Stimulated activated CD8-positive, alpha-beta memory T cell treated with anti-CD3 and anti-CD28 coated beads, Interleukin-4, amount 100 ng/mL, for 48 hours (primary cell): ENCODE results near the gene KRTAP5-10.
"Not testable (repeated sequence)": the region's sequence is repeated elsewhere in the genome, so short reads cannot be mapped to it uniquely, and the experiment has no call there.

ENCODE experiments used
- DNase-seq: peaks from one replicate; pipeline ENCODE4 v3.0.0-alpha.2; 2020

KRTAP5-10 gene, protein sequence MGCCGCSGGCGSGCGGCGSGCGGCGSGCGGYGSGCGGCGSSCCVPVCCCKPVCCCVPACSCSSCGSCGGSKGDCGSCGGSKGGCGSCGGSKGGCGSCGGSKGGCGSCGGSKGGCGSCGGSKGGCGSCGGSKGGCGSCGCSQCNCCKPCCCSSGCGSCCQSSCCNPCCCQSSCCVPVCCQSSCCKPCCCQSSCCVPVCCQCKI

DNA sequence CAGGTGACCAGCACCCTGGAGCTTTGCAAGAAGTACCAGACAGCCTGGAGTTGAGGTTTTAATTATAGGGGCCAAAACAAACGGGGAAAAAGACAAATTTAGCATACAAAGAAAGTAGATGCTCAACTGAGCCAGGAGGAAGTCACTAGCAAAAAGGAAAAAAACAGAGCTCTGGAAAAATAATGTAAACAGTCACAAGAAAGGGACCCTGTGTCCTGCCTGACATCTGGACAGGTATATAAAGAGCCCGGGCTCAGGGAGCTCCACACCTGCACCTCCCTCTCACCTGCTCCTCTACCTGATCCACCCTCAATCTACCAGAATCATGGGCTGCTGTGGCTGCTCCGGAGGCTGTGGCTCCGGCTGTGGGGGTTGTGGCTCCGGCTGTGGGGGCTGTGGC, at the start of gene KRTAP5-10:
KRTAP5-10 (plus strand) TSS at position 301 of the 400 bp plus-strand sequence; CDS start at position 326, 25 bp downstream.
- no peak for DNase-seq

DNA sequence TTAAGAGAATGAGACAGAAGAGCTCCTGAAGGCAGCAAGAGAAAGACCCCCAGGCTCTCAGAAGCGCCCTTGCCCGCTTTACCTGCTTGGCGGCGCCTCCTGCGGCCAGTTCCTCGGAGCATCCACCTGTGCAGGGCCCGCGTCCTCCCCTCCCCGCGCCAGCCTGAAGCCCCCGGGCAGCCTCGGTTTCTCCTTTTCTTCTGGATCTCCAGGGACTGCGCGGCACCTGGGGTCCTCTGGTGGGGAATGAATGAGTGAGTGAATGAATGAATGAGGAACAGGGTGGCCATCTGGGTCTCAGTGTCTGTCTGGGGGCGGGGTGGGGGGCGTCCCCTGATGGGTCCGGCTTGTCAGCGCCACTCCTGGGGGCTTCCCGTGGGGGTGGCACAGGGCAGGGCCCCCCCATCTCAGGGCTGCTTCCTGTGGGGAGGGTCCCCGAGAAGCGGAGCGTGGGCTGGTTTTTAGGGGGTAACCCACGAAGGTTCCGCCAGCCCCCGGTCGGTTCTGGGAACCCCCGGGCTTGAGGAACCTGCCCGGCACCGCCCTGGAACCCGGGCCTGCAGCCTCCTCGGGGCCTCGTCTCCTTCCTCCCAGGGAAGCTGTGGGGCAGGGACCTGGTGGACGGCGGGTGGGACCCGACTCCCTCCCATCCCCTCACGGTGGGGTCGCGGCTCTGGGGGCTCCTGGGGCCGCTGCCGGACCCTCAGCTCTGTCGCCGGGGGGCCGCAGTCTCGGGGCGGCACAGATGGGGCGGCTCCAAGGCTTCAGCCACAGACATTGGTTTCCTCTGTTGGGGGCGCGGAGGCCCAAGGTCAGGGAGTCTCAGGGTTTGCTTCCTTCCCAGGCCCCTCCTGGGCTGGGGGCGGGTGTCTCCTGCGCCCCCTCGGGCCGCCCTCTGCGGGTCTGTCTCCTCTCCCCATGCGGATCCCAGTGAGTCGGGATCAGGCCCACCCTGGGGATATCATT, 46.6 kb upstream of the KRTAP5-10 start:
- DNase-seq: no peak

DNA sequence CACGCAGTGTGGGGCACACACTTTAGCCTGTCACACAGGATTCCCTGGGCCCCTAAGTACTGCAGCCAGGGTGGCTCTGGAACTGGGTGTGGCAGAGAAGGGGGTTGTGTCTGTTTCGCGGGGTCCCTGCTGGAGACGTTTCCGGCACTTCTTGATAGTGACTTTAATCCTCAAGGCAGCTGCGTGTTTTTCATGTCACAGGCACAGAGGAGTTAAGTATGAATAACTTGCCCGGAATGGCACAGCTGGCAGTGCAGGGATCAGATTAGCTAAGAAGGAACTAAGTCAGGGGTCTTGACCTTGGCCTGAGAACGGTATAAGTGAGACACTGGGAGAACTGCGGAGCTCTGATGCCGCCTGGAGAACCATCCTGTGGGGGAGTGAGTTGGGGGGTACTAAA, 45.8 kb upstream of the KRTAP5-10 start:
- DNase-seq: no peak

DNA sequence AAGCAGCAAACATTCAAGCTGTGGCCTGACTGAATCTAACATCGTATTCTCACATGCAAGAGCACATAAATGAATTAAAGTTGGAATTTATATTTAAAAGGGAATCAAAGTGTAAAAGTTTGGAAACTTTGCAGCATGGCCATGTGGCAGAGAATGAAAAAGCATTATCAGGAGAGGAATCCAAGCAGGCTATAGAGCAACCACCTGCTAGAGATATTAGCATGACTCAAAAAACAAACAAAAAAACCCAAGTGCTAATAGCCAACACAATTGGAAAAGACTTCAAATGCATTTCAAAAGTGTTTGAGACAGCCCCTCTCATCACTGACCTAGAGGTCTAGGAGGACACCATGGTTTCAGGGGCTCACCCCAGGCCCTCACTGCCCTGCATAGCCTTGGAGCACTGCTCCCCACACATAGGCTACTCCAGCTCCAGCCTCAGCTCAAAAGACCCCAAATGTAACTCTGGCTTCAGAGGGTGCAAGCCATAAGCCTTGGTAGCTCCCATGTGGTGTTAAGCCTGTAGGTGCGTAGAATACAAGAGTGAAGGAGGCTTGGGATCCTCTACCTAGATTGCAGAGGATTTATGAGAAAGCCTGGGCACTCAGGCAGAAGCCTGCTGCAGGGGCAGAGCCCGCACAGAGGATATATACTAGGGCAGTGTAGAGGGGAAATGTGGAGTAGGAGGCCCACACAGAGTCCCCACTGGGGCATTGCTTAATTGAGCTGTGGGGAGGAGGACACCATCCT, 40.0 kb upstream of the KRTAP5-10 start:
- no peak for DNase-seq

DNA sequence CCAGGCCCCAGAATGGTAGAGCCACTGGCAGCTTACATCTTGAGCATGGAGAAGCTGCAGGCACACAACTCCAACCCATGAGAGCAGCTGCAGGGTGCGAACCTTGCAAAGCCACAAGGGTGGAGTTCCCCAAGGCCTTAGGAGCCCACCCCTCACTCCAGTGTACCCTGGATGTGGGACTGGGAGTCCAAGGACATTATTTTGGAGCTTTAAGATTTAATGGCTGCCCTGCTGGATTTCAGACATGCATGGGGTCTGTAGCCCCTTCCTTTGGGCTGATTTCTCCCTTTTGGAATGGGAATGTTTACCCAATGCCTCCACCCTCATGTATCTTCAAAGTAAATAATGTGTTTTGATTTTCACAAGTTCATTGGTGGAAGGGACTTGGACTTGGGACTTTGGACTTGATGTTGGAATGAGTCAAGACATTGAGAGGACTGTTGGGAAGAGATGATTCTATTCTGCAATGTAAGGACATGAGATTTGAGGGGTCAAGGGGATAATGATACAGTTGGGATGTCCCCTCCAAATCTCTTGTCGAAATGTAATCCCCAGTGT, 39.3 kb upstream of the KRTAP5-10 start:
- no peak for DNase-seq

DNA sequence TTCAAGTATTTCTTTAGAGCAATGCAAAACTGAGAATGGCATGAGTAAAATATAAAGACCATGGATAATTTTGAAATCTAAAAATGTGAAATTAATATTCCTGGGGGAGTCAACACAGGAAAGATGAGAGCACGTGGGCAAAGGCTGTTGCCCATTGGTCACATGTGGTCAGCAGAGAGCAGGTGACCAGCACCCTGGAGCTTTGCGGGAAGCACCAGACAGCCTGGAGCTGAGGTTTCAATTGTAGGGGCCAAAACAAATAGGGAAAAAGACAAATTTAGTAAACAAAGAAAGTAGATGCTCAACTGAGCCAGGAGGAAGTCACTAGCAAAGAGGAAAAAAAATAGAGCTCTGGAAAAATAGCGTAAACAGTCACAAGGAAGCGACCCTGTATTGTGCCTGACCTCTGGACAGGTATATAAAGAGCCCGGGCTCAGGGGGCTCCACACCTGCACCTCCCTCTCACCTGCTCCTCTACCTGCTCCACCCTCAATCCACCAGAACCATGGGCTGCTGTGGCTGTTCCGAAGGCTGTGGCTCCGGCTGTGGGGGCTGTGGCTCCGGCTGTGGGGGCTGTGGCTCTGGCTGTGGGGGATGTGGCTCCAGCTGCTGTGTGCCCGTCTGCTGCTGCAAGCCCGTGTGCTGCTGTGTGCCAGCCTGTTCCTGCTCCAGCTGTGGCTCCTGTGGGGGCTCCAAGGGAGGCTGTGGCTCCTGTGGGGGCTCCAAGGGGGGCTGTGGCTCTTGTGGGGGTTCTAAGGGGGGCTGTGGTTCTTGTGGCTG, 38.4 kb upstream of the KRTAP5-10 start, which contains the start of gene KRTAP5-7:
KRTAP5-7 (plus strand) TSS at position 472 of the 780 bp plus-strand sequence; CDS start at position 506, 34 bp downstream.
- DNase-seq: not testable (repeated sequence)

DNA sequence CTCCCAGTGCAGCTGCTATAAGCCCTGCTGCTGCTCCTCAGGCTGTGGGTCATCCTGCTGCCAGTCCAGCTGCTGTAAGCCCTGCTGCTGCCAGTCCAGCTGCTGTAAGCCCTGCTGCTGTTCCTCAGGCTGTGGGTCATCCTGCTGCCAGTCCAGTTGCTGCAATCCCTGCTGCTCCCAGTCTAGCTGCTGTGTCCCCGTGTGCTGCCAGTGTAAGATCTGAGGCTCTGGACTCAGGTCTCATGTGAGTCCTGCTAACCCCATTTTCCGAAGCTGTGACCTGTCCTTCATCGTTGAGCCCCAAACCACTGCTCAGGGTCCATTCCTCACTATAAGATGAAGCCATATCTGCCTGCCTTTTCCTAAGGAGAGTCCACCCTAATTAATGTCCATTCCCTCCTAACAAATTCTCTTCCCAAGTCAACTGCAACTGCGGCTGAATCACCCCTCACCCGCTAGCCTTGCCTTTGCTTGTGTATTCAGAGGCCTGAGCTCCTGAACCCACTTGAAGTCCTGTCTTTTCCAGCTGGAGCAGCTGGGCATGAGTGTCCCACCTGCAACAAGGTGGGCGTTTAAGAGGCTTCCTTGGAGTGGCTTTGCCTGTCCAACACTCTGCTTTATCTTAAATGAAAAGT, 37.7 kb upstream of the KRTAP5-10 start:
- no peak for DNase-seq

DNA sequence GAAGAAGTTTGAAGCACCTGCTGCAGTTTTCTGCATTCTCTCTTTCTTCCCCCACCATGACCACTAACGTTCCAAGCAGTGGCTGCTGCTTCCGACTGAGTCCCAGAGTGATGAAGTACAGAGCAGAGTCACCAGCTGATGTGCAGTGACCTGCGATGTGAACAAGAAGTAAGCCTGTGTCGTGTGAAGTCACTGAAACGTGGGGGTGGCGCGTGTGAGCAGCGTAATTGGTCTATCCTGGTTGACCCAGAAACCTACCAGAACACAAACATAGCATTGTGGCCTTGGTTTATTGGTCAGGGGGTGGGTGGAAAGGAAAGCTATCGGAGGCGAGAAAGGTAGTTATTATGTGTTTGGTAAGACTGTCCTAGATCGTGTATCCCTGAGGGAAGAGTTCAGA, 34.8 kb upstream of the KRTAP5-10 start:
- DNase-seq: no peak

DNA sequence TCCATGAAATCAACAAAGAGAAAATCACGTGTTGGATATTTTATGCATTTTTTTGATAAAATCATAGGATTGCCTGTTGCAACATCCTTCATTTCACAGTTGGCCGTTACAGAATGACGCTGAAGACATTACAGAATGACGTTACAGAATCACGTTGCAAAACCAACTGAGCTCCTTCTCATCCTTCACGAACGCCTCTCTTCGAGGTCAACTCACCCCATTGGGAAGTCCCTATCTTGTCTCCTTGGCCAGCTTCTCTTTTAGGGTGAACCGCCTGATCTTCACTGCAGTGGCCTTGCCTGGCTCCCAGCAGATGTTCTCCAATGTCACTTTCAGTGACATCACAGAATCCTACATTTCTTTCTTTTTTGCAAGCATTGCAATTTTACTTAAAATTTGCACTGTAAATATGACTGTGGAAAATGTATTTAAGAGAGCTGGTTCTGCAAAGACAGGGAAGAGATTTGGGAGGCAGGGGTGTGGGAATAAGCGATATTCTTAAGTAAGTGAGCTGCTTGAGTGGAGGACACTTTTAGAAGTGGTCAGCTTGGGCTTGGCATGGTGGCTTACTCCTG, 33.2 kb upstream of the KRTAP5-10 start:
- DNase-seq: no peak

DNA sequence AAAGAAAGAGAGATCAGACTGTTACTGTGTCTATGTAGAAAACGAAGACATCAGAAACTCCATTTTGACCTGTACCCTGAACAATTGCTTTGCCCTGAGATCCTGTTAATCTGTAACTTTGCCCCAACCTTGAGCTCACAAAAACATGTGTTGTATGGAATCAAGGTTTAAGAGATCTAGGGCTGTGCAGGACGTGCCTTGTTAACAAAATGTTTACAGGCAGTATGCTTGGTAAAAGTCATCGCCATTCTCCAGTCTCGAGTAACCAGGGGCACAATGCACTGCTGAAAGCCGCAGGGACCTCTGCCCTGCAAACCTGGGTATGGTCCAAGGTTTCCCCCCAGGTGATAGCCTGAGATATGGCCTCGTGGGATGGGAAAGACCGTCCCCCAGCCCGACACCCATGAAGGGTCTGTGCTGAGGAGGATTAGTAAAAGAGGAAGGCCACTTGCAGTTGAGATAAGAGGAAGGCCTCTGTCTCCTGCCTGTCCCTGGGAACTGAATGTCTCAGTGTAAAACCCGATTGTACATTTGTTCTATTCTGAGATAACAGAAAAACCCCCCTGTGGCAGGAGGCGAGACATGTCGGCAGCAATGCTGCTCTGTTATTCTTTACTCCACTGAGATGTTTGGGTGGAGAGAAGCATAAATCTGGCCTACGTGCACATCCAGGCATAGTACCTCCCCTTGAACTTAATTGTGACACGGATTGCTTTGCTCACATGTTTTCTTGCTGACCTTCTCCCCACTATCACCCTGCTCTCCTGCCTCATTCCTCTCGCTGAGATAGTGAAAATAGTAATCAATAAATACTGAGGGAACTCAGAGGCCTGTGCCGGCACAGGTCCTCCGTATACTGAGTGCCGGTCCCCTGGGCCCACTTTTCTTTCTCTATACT, 30.4 kb upstream of the KRTAP5-10 start:
- DNase-seq: not testable (repeated sequence)

DNA sequence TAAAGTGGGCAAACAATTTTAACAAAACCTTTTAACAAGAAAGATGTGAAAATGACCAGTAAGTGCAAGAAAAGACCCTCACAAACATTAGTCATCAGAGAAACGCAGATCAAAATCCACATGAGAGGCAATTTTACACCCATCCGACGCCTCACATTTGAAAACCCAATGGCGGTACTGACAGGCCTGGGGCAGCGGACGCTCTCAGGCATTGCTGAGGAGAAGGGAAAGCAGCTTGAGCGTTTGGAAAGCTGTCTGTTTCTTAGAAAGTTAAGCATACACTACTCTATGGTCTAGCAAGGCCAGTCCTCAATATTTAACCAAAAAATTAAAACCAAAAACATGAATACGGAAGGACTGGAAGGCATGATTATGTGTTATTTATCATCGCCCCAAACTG, 29.5 kb upstream of the KRTAP5-10 start:
- DNase-seq: no peak

DNA sequence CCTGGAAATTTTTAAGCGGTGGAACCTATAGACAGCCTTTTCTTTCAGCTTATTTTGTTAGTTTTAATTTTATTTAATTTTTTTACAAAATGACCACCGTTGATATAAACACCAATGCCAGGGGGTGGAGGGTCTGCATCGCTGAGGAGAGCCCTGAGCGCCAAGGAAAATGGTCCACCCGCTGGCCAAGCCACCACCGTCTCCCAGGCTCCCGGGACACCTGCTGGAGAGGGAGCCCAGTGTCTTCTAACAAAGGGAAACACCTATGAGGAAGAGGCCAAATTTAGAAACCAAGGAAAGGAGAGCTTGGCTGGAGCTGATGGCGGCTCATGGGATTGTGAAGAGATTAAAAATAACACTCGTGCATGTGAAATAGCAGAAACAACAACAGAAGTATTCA, 27.8 kb upstream of the KRTAP5-10 start:
- DNase-seq: no peak

DNA sequence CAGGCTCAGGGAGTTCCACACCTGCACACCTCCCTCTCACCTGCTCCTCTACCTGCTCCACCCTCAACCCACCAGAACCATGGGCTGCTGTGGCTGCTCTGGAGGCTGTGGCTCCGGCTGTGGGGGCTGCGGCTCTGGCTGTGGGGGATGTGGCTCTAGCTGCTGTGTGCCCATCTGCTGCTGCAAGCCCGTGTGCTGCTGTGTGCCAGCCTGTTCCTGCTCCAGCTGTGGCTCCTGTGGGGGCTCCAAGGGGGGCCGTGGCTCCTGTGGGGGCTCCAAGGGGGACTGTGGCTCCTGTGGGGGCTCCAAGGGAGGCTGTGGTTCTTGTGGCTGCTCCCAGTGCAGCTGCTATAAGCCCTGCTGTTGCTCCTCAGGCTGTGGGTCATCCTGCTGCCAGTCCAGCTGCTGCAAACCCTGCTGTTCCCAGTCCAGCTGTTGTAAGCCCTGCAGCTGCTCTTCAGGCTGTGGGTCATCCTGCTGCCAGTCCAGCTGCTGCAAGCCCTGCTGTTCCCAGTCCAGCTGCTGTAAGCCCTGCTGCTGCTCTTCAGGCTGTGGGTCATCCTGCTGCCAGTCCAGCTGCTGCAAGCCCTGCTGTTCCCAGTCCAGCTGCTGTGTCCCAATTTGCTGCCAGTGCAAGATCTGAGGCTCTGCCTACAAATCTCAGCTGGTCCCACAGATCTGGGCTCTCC, 27.2 kb upstream of the KRTAP5-10 start, which contains the start of gene KRTAP5-8:
KRTAP5-8 (plus strand) TSS at position 49 of the 689 bp plus-strand sequence; CDS start at position 80, 31 bp downstream.
- DNase-seq: not testable (repeated sequence)

DNA sequence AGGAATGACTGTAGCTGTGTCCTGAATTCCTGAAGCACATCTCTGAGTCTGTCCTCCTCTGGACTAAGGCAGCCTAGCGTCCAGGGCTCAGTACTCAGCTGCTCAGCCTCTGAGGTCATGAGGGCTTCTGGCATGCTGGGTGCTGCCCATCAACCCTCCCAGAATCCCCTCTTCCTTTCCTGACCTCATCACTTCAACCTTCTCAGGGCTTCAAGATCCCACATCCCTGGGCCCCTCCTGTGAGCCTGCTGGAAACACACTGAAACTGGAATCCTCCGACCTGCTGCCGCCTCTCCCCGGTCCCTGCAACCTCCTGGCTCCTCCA, 26.7 kb upstream of the KRTAP5-10 start:
- DNase-seq: no peak

DNA sequence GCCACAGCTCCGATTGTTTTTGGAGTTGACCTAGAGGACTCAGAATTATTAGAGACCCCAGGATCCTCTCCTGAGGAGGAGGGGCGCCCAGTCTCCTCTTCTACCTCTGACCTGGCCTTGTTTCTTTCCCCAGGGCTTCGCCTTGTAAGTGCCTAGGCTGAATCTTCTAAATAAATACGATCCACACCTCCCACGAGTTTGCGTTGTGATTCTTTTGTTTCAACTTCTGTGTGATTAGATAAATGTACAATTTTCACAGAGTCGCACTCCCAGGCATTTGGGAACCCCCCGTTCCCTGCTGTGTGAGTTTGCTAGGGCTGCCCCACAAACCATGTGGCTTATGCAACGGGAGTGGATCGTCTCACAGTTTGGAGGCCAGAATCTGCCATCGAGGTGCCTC, 26.3 kb upstream of the KRTAP5-10 start:
- DNase-seq: no peak

DNA sequence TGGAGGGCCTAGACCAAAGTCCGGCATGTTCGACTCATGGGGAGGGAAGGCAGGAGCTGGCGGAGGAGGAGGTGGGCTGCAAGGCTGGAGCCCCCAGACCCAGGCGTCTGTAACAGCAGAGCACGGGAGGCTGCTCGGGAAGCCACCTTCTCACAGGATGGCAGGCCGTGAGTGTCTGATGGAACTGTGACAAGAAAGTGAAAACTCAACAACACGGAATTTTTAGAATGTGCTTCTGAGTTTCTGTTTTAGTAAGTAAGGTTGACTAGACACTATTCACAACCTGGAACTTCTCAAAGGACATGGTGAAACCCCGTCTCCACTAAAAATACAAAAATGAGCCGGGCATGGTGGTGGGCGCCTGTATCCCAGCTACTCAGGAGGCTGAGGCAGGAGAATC, 25.4 kb upstream of the KRTAP5-10 start:
- DNase-seq: not testable (repeated sequence)

DNA sequence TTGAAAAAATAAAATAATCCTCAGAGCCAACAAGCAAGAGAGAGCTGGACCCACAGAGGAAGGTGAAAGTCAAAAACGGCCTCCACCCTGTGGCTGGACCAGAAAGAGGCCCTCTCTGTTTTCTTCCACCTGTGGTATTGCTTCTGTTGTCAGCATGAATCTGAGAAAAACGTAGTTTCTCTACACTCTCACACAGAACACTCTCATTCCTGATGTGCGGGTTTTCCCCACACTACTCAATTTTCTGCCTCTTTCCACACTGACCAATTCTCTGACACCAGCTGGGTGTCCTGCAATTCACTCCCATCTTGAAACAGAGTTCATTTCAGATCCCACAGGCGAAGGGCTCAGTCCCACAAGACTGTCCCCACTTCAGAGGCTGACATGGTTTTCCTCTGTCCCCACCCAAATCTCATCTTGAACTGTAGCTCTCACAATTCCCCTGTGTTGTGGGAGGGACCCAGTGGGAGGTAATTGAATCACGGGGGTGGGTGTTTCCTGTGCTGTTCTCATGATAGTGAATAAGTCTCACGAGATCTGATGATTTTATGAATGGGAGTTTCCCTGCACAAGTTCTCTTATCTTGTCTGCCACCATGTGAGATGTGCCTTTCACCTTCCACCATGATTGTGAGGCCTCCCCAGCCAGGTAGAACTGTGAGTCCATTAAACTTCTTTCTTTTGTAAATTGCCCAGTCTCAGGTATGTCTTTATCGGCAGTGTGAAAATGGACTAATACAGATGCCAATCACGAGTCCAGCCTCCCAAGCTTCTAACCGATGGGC, 24.6 kb upstream of the KRTAP5-10 start:
- DNase-seq: not testable (repeated sequence)

DNA sequence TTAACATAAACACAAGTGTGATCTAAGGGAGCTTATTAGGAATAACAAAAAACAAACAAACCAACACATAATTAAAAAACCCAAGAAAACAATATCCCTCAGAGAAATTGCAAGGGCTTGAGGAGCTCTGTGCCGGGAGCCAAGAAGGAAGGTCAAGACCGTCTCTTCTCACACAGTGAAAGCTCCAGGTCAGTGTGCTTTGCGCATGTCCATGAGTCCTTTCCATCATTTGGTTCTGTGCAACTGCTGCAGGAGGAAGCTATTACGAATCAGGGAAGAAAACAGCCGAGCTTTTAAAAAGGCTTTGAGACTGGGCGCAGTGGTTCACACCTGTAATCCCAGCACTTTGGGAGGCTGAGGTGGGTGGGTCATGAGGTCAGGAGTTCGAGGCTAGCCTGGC, 23.0 kb upstream of the KRTAP5-10 start:
- no peak for DNase-seq
